DND-41 (cell line): ENCODE results near the gene GABARAP.

Experiments
- EZH2 ChIP-seq: IDR thresholded peaks from 3 replicates; pipeline ENCODE4 v1.6.1; 2012; ENCODE audit warnings: borderline replicate concordance, low read depth, mild to moderate bottlenecking, moderate library complexity, low read length, inconsistent platforms; ENCODE audit not compliant: severe bottlenecking
- TF ChIP-seq, protein P1 (sequence below): IDR thresholded peaks from 2 replicates; pipeline ENCODE4 v1.5.1; 2012; ENCODE audit warnings: borderline replicate concordance, low read length, moderate library complexity, mild to moderate bottlenecking; ENCODE audit not compliant: poor library complexity, severe bottlenecking; ENCODE audit errors: extremely low read depth

GRCh38 chr17:7211491-7212273 is 30.6 kb downstream of the GABARAP start:
- TF ChIP-seq, protein P1, sequence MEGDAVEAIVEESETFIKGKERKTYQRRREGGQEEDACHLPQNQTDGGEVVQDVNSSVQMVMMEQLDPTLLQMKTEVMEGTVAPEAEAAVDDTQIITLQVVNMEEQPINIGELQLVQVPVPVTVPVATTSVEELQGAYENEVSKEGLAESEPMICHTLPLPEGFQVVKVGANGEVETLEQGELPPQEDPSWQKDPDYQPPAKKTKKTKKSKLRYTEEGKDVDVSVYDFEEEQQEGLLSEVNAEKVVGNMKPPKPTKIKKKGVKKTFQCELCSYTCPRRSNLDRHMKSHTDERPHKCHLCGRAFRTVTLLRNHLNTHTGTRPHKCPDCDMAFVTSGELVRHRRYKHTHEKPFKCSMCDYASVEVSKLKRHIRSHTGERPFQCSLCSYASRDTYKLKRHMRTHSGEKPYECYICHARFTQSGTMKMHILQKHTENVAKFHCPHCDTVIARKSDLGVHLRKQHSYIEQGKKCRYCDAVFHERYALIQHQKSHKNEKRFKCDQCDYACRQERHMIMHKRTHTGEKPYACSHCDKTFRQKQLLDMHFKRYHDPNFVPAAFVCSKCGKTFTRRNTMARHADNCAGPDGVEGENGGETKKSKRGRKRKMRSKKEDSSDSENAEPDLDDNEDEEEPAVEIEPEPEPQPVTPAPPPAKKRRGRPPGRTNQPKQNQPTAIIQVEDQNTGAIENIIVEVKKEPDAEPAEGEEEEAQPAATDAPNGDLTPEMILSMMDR, result no peak
- no peak for TF ChIP-seq EZH2
